Skeletal muscle tissue (tissue), 4 donors: ENCODE measurements around the gene ABCD3. TPM values are rescaled to one million over a fixed set of nuclear protein-coding genes. Genes with fewer than 3 reads are reported as not detected.
A peak's percentile ranks its signal among the peaks of the same experiment; 100 is the strongest.

Source experiments
- H3K27ac ChIP-seq: one replicate; pipeline ENCODE4 v1.7.0; 2013; ENCODE audit warnings: mild to moderate bottlenecking, low read depth, low read length, inconsistent platforms
- H3K27me3 ChIP-seq, 3 donors: one replicate each; pipeline ENCODE4 v1.7.0; 2013; ENCODE audit warnings: low read length in 3 of 3; ENCODE audit not compliant: control insufficient read depth in 3 of 3, insufficient read depth in 3 of 3
- H3K36me3 ChIP-seq, 3 donors: one replicate each; pipeline ENCODE4 v1.7.0; 2013; ENCODE audit warnings: low read length in 3 of 3; ENCODE audit not compliant: control insufficient read depth in 3 of 3, insufficient read depth in 3 of 3
- H3K4me1 ChIP-seq, 3 donors: one replicate each; pipeline ENCODE4 v1.7.0; 2013; ENCODE audit warnings: low read length in 3 of 3, mild to moderate bottlenecking in 3 of 3; ENCODE audit not compliant: control insufficient read depth in 3 of 3, insufficient read depth in 3 of 3
- H3K4me3 ChIP-seq, 3 donors: one replicate each; pipeline ENCODE4 v1.7.0; 2013; ENCODE audit warnings: low read length in 3 of 3
- H3K9ac ChIP-seq, 3 donors: one replicate each; pipeline ENCODE4 v1.7.0; 2013; ENCODE audit warnings: low read length in 3 of 3, mild to moderate bottlenecking in 3 of 3, moderate library complexity in 2 of 3, low read depth in 1 of 3
- H3K9me3 ChIP-seq, 3 donors: one replicate each; pipeline ENCODE4 v1.7.0; 2013; ENCODE audit warnings: low read length in 3 of 3; ENCODE audit not compliant: control insufficient read depth in 3 of 3
- total RNA-seq: library from RNA; depleted of rRNA; stranded (reverse); fragments of >200 nt; gene quantifications from one replicate; pipeline ENCODE4 v1.2.3, GENCODE V29; 2014
- donor health status: Osteomylitis.

Gene ABCD3
- total RNA-seq, 1 donor from 2014 or later = 31.8 TPM

DNA sequence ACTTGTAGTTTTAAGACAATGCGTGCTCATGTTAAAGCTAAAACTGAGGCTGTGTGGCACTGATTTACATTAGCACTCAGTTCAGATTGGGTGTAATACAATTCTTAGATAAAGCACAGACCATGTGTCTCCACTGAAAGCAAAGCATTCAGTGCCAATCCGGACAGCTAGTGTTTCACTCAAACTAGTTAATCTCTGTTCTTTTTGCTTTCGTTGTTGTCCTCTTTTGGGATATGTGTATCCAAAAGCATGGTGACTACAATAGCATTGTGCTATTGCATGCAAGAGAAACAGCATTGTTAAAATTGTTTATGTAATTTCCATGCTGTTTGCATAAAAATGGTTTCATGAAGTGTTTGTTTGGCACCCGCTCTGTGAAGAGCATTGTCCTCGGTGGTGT lies 68.8 kb downstream of the ABCD3 start:
- H3K9me3 ChIP-seq = no peaks in the 10 kb centered on the region
- H3K4me1 ChIP-seq = no peaks in the 10 kb centered on the region
- peaks cover 3 to 28% (median 21%) of the 10 kb centered on the region in 3 donors for H3K36me3 ChIP-seq
- H3K4me3 ChIP-seq = no peak overlapping the region
- H3K9ac ChIP-seq = no peak overlapping the region
- no peak overlapping the region for H3K27ac ChIP-seq
- H3K27me3 ChIP-seq = no peaks in the 10 kb centered on the region

GRCh38 chr1:94490556-94490955 lies 72.4 kb downstream of the ABCD3 start:
- Histone ChIP-seq H3K36me3 (peaks cover 6 to 29% (median 14%) of the 10 kb centered on the region in 3 donors), H3K27ac (no peak overlapping the region)

DNA sequence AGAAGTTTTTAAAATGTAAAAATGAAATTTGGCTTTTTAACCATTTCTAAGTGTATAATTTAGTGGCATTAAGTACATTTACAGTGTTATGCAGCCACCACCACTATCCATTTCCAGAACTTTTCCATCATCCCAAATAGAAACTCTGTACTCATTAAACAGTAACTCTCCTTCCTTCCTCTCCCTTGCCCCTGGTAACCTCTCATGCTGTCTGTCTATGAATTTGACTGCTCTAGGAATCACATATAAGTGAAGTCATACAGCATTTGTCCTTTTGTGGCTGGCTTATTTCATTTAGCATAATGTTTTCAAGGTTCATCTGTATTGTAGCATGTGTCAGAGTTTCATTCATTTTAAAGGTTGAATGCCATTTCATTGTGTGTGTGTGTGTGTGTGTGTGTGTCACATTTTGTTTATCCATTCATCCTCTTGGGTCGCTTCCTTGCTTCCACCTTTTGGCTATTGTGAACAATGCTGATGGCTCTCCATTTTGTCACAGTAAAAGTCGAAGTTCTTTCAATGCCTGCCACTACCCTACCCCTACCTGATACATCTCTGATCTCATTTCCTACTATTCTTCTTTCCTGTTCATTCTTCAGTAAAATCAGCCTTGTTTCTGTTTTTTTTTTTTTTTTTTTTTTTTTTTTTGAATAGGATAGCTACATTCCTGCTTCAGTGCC lies 78.0 kb downstream of the ABCD3 start:
- H3K36me3 ChIP-seq = peaks cover 8 to 29% (median 28%) of the 10 kb centered on the region in 3 donors

More at GRCh38 chr1:94490556-94490955, 72.4 kb downstream of the ABCD3 start:
- H3K27me3 ChIP-seq = no peaks in the 10 kb centered on the region
- no peak overlapping the region for H3K4me3 ChIP-seq
- H3K9ac ChIP-seq = no peak overlapping the region
- H3K4me1 ChIP-seq = no peaks in the 10 kb centered on the region
- H3K9me3 ChIP-seq = no peaks in the 10 kb centered on the region

DNA sequence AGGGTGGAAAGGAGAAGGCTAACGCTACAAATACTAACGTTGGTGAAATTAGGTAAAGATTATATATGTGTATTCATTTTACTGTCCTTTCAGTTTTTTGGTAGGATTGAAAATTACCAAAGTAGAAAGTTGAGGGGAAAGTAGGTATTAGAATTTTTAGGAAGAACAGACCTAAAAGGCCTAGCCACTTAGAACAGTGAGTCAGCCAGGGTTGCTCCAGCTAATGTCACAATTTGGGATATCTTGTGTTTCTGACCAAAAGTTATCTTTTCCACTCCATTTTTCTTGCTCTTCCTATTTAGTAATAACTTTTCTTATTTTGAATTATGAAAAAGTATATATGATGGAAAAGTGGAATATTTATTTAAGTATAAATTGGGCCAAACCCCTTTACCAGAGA lies 83.2 kb downstream of the ABCD3 start:
- Histone ChIP-seq H3K4me3 (no peak overlapping the region), H3K36me3 (peaks cover 10 to 36% (median 21%) of the 10 kb centered on the region in 3 donors), H3K4me1 (no peaks in the 10 kb centered on the region), H3K9ac (no peak overlapping the region), H3K9me3 (no peaks in the 10 kb centered on the region), H3K27ac (no peak overlapping the region), H3K27me3 (no peaks in the 10 kb centered on the region)

More for the DNA sequence above, 78.0 kb downstream of the ABCD3 start:
- no peaks in the 10 kb centered on the region for H3K27me3 ChIP-seq
- no peak overlapping the region for H3K4me3 ChIP-seq
- no peaks in the 10 kb centered on the region for H3K4me1 ChIP-seq
- H3K9ac ChIP-seq = no peak overlapping the region
- no peak overlapping the region for H3K27ac ChIP-seq
- no peaks in the 10 kb centered on the region for H3K9me3 ChIP-seq

DNA sequence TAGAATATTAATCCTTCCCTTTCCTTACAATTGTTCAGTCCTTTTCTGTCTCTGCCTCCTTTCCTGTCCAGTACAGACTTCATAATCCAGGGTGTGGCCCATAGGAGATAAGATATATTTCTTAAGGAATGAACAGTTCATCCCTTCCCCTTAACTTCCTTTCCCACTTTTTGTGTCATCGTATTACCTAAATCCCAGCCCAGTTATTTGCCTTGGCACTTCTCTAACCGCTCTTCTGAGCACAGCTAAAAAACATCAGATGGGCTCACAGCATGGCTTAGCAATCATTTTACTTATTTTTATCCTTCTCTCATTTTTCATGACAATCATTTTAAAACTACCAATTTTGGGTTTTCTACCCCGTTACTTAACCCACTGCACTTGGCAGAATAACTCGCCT lies 83.7 kb downstream of the ABCD3 start:
- H3K27ac ChIP-seq = no peak overlapping the region
- no peaks in the 10 kb centered on the region for H3K4me1 ChIP-seq
- H3K4me3 ChIP-seq = no peak overlapping the region
- peaks cover 10 to 36% (median 21%) of the 10 kb centered on the region in 3 donors for H3K36me3 ChIP-seq
- no peaks in the 10 kb centered on the region for H3K9me3 ChIP-seq
- no peak overlapping the region for H3K9ac ChIP-seq
- no peaks in the 10 kb centered on the region for H3K27me3 ChIP-seq

GRCh38 chr1:94503153-94503552 lies 85.0 kb downstream of the ABCD3 start:
- peaks cover 10 to 36% (median 21%) of the 10 kb centered on the region in 3 donors for H3K36me3 ChIP-seq

DNA sequence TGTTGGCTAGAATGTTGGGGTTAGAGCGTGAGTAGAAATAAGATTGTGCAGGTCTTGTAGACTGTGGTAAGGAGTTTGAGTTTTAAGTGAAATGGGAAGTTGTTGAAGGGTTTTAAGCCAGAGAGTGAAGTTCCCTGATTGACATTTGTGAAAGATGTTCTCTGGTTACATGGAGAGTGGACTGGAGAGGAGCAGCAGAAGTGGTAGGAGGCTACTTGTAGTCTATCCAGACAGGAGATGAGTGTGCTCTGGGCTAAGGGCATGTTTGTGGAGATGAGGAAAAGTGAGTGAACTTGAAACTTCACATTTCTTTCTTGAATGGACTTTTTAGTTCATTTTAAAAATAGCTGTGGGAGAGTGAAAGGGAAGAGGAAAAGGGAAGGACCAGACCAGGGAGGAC lies 86.4 kb downstream of the ABCD3 start:
- Histone ChIP-seq H3K9me3 (no peaks in the 10 kb centered on the region), H3K9ac (no peak overlapping the region), H3K4me1 (no peaks in the 10 kb centered on the region), H3K4me3 (no peak overlapping the region), H3K27ac (no peak overlapping the region), H3K36me3 (peaks cover 5 to 23% (median 10%) of the 10 kb centered on the region in 3 donors), H3K27me3 (no peaks in the 10 kb centered on the region)

More at GRCh38 chr1:94503153-94503552, 85.0 kb downstream of the ABCD3 start:
- no peak overlapping the region for H3K4me3 ChIP-seq
- no peak overlapping the region for H3K27ac ChIP-seq
- no peak overlapping the region for H3K9ac ChIP-seq
- H3K9me3 ChIP-seq = no peaks in the 10 kb centered on the region
- no peaks in the 10 kb centered on the region for H3K27me3 ChIP-seq
- H3K4me1 ChIP-seq = no peaks in the 10 kb centered on the region

GRCh38 chr1:94512816-94513215 lies 94.6 kb downstream of the ABCD3 start:
- Histone ChIP-seq H3K9me3 (no peaks in the 10 kb centered on the region), H3K4me3 (no peak overlapping the region), H3K36me3 (peaks cover 0 to 8% (median 2%) of the 10 kb centered on the region in 3 donors), H3K27me3 (no peaks in the 10 kb centered on the region), H3K4me1 (no peaks in the 10 kb centered on the region), H3K27ac (no peak overlapping the region), H3K9ac (no peak overlapping the region)

DNA sequence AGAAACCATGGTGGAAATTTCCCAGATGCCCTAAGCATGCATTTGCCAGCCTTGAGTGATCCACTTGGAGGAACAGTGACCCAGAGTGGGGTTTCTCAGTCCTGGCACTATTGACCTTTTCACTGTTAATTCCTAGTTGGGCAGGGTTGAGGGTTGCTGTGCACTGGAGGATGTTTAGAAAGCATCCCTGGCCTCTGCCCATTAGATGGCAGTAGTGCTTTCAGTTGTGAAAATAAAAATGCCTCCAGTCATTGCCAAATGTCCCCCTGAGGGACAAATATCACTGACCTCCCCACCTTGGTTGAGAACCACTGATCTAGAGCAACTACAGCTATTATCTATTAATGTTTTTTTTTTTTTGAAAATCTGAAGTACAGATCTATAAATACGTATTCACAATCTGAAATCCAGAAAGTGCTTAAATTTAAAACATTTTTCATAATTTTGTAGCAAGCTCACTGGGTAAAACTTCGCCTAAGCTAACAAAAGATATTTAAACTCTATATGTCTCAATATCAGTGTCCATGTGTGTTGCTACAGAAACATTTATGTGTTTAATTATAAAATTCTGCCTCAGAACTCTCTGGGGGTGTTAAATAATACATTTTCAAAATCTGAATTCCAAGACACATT lies 96.0 kb downstream of the ABCD3 start:
- H3K27ac ChIP-seq = no peak overlapping the region
- H3K4me1 ChIP-seq = no peaks in the 10 kb centered on the region
- H3K9ac ChIP-seq = peak overlapping the region in 1 of 3 donors; percentile 21
- H3K4me3 ChIP-seq = no peak overlapping the region
- peaks cover 0 to 8% (median 2%) of the 10 kb centered on the region in 3 donors for H3K36me3 ChIP-seq
- H3K27me3 ChIP-seq = no peaks in the 10 kb centered on the region
- no peaks in the 10 kb centered on the region for H3K9me3 ChIP-seq

GRCh38 chr1:94515296-94515947 lies 97.2 kb downstream of the ABCD3 start:
- Histone ChIP-seq H3K27me3 (no peaks in the 10 kb centered on the region), H3K9ac (no peak overlapping the region), H3K4me3 (no peak overlapping the region), H3K27ac (no peak overlapping the region), H3K36me3 (peaks cover 0 to 8% (median 2%) of the 10 kb centered on the region in 3 donors), H3K4me1 (no peaks in the 10 kb centered on the region), H3K9me3 (no peaks in the 10 kb centered on the region)
